GM12878 (cell line): ENCODE measurements around the gene SARDH.
"Not testable (repeated sequence)": the region's sequence is repeated elsewhere in the genome, so short reads cannot be mapped to it uniquely, and the experiment has no call there.

ENCODE experiments used
- CBX3 ChIP-seq: fragments of 200-600 bp; sonication (generic); IDR thresholded peaks from 2 replicates; pipeline ENCODE4 v1.6.1; 2016; ENCODE audit warnings: low read depth, borderline replicate concordance
- TAF1 ChIP-seq: IDR thresholded peaks from 2 replicates; pipeline ENCODE4 v1.6.1; 2011; ENCODE audit warnings: mild to moderate bottlenecking, low read depth, low read length, borderline replicate concordance
- TF ChIP-seq, protein P1 (sequence below): IDR thresholded peaks from 2 replicates; pipeline ENCODE4 v1.6.1; 2012; ENCODE audit warnings: mild to moderate bottlenecking, low read depth, low read length
- TF ChIP-seq, protein P2 (sequence below): IDR thresholded peaks from 2 replicates; pipeline ENCODE4 v1.6.1; 2011; ENCODE audit warnings: borderline replicate concordance, low read depth, mild to moderate bottlenecking, moderate library complexity, mixed read lengths, low read length; ENCODE audit not compliant: insufficient read depth; ENCODE audit errors: extremely low read length

DNA sequence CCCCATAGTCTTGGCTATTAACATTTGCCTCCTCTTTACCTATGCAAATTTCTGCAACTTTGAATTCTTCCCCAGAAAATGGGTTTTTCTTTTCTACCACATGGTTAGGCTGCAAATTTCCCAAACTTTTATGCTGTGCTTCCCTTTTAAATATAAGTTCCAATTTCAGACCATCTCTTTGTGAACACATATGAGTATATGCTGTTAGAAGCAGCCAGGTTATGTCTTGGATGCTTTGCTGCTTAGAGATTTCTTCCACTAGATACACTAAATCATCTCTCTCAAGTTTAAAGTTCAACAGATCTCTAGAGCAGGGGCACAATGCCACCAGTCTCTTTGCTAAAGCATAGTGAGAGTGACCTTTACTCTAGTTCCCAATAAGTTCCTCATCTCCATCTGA is 112.1 kb downstream of the SARDH start:
- not testable (repeated sequence) for TF ChIP-seq TAF1, CBX3
- TF ChIP-seq, protein P1, sequence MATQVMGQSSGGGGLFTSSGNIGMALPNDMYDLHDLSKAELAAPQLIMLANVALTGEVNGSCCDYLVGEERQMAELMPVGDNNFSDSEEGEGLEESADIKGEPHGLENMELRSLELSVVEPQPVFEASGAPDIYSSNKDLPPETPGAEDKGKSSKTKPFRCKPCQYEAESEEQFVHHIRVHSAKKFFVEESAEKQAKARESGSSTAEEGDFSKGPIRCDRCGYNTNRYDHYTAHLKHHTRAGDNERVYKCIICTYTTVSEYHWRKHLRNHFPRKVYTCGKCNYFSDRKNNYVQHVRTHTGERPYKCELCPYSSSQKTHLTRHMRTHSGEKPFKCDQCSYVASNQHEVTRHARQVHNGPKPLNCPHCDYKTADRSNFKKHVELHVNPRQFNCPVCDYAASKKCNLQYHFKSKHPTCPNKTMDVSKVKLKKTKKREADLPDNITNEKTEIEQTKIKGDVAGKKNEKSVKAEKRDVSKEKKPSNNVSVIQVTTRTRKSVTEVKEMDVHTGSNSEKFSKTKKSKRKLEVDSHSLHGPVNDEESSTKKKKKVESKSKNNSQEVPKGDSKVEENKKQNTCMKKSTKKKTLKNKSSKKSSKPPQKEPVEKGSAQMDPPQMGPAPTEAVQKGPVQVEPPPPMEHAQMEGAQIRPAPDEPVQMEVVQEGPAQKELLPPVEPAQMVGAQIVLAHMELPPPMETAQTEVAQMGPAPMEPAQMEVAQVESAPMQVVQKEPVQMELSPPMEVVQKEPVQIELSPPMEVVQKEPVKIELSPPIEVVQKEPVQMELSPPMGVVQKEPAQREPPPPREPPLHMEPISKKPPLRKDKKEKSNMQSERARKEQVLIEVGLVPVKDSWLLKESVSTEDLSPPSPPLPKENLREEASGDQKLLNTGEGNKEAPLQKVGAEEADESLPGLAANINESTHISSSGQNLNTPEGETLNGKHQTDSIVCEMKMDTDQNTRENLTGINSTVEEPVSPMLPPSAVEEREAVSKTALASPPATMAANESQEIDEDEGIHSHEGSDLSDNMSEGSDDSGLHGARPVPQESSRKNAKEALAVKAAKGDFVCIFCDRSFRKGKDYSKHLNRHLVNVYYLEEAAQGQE: not testable (repeated sequence)
- TF ChIP-seq, protein P2, sequence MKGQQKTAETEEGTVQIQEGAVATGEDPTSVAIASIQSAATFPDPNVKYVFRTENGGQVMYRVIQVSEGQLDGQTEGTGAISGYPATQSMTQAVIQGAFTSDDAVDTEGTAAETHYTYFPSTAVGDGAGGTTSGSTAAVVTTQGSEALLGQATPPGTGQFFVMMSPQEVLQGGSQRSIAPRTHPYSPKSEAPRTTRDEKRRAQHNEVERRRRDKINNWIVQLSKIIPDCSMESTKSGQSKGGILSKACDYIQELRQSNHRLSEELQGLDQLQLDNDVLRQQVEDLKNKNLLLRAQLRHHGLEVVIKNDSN: not testable (repeated sequence)
